IMR-90 (cell line): ENCODE results near the gene AGAP1. TPM values are rescaled to one million over a fixed set of nuclear protein-coding genes. Genes with fewer than 3 reads are reported as not detected.

Experiments used
- ATAC-seq: fragments of 200-7000 bp; cut with Tn5 transposase; 2 replicates; pipeline ENCODE4 v1.9.1; 2020; ENCODE audit warnings: low read depth, mild to moderate bottlenecking, moderate library complexity
- BruUV-seq: library from RNA; stranded (reverse); fragments of 400-500 nt; replicated peaks from 2 replicates; lab custom pipeline; 2021; lab: Mats Ljungman, UMichigan
- CTCF ChIA-PET: fragments of 300-600 bp; formaldehyde crosslinking; extraction: SDS; loops from one replicate; lab custom pipeline; 2021; ENCODE audit warnings: antibody characterized with exemption; lab: Yijun Ruan, JAX
- POLR2A ChIA-PET: fragments of 300-600 bp; sonication (Branson Sonifier 250); formaldehyde crosslinking; loops from one replicate; lab custom pipeline; 2022; ENCODE audit warnings: antibody characterized with exemption; ENCODE audit not compliant: unreplicated experiment; lab: Charles Lee
- DNase-seq: peaks from one replicate; pipeline ENCODE4 v3.0.0; 2013
- H2AFZ ChIP-seq: replicated peaks from 2 replicates; pipeline ENCODE3; 2013; ENCODE audit warnings: low read length, mild to moderate bottlenecking; ENCODE audit not compliant: poor library complexity
- H2AK5ac ChIP-seq: 2 replicates; pipeline ENCODE4 v1.6.1; 2013; ENCODE audit warnings: low read depth, low read length, inconsistent platforms
- H2AK9ac ChIP-seq: replicated peaks from 2 replicates; pipeline ENCODE3; 2013; ENCODE audit warnings: mild to moderate bottlenecking, low read depth, low read length, moderate library complexity; ENCODE audit not compliant: poor library complexity
- H2BK120ac ChIP-seq: 2 replicates; pipeline ENCODE4 v1.6.1; 2013; ENCODE audit warnings: low read depth, low read length, inconsistent platforms
- H2BK15ac ChIP-seq: 3 replicates; pipeline ENCODE4 v1.6.1; 2013; ENCODE audit warnings: low read depth, low read length, inconsistent platforms
- H2BK20ac ChIP-seq: 2 replicates; pipeline ENCODE4 v1.6.1; 2013; ENCODE audit warnings: low read depth, mild to moderate bottlenecking, inconsistent platforms, low read length, moderate library complexity
- H2BK5ac ChIP-seq: 2 replicates; pipeline ENCODE4 v1.6.1; 2013; ENCODE audit warnings: mild to moderate bottlenecking, low read depth, low read length, inconsistent platforms; ENCODE audit not compliant: poor library complexity, severe bottlenecking
- H3K14ac ChIP-seq: replicated peaks from 2 replicates; pipeline ENCODE4 v1.6.1; 2013; ENCODE audit warnings: low read depth, low read length, inconsistent platforms
- H3K18ac ChIP-seq: 2 replicates; pipeline ENCODE4 v1.6.1; 2013; ENCODE audit warnings: low read depth, low read length, control low read depth
- H3K23ac ChIP-seq: 2 replicates; pipeline ENCODE4 v1.6.1; 2013; ENCODE audit warnings: low read depth, low read length, inconsistent platforms
- H3K27ac ChIP-seq: 2 replicates; pipeline ENCODE4 v1.5.1; 2013; ENCODE audit warnings: mild to moderate bottlenecking, control low read depth, low read length; ENCODE audit not compliant: insufficient read depth
- H3K27me3 ChIP-seq: 2 replicates; pipeline ENCODE4 v1.6.1; 2013; ENCODE audit warnings: low read length; ENCODE audit not compliant: control insufficient read depth, insufficient read depth
- H3K36me3 ChIP-seq: 2 replicates; pipeline ENCODE4 v1.6.1; 2013; ENCODE audit warnings: low read length, mixed read lengths; ENCODE audit not compliant: control insufficient read depth, insufficient read depth
- H3K4ac ChIP-seq: 2 replicates; pipeline ENCODE4 v1.6.1; 2013; ENCODE audit warnings: low read depth, low read length, inconsistent platforms
- H3K4me1 ChIP-seq: 2 replicates; pipeline ENCODE4 v1.6.1; 2013; ENCODE audit warnings: low read length, mixed read lengths; ENCODE audit not compliant: control insufficient read depth, insufficient read depth
- H3K4me2 ChIP-seq: 2 replicates; pipeline ENCODE4 v1.6.1; 2013; ENCODE audit warnings: low read depth, mild to moderate bottlenecking, control low read depth, low read length, moderate library complexity
- H3K4me3 ChIP-seq: 2 replicates; pipeline ENCODE4 v1.5.1; 2013; ENCODE audit warnings: low read depth, mild to moderate bottlenecking, control low read depth, low read length, moderate library complexity; ENCODE audit not compliant: insufficient read depth
- H3K56ac ChIP-seq: 2 replicates; pipeline ENCODE4 v1.6.1; 2013; ENCODE audit warnings: low read length, inconsistent platforms; ENCODE audit not compliant: insufficient read depth; ENCODE audit errors: extremely low read depth
- H3K79me1 ChIP-seq, 2 experiments: 2 replicates each; pipeline ENCODE4 v1.6.1; 2013; ENCODE audit warnings: low read length in 2 of 2, inconsistent platforms in 1 of 2, low read depth in 1 of 2
- H3K9ac ChIP-seq: 2 replicates; pipeline ENCODE4 v1.6.1; 2013; ENCODE audit warnings: low read depth, low read length, control low read depth
- H3K9me1 ChIP-seq: 2 replicates; pipeline ENCODE4 v1.6.1; 2013; ENCODE audit warnings: low read length, inconsistent platforms; ENCODE audit not compliant: insufficient read depth
- H3K9me3 ChIP-seq: 2 replicates; pipeline ENCODE4 v1.6.1; 2013; ENCODE audit warnings: low read length; ENCODE audit not compliant: control insufficient read depth, insufficient read depth
- H4K20me1 ChIP-seq: 2 replicates; pipeline ENCODE4 v1.6.1; 2013; ENCODE audit warnings: low read length, inconsistent platforms; ENCODE audit not compliant: insufficient read depth
- H4K5ac ChIP-seq: 2 replicates; pipeline ENCODE4 v1.6.1; 2013; ENCODE audit warnings: mild to moderate bottlenecking, low read depth, low read length, control low read depth
- H4K8ac ChIP-seq, 2 experiments: 2 replicates each; pipeline ENCODE4 v1.6.1; 2013; ENCODE audit warnings: low read depth in 2 of 2, low read length in 2 of 2, control low read depth in 1 of 2, inconsistent platforms in 1 of 2
- H4K91ac ChIP-seq: 2 replicates; pipeline ENCODE4 v1.6.1; 2013; ENCODE audit warnings: low read depth, low read length, inconsistent platforms; ENCODE audit not compliant: insufficient read depth
- FOS ChIP-seq: fragments of 150-350 bp; IDR thresholded peaks from 2 replicates; pipeline ENCODE4 v1.6.1; 2016; ENCODE audit warnings: low read depth, low read length
- WGBS, 2 experiments: methylation state at CpG; one replicate each; pipeline versions ENCODE4 v1.1.5 to v1.1.7; 2013; ENCODE audit warnings: missing lambda C conversion rate in 2 of 2; ENCODE audit not compliant: insufficient read length in 1 of 2; ENCODE audit errors: extremely low coverage in 2 of 2; 5-methylcytosine and 5-hydroxymethylcytosine counted together
- dilution Hi-C: fragments of 300-500 bp; cut with HindIII; formaldehyde crosslinking; loops from one replicate; pipeline ENCODE4 v1.14.3; 2018; ENCODE audit warnings: low sequenced_read_pairs; ENCODE audit not compliant: unreplicated experiment
- in situ Hi-C: fragments of 300-500 bp; cut with MboI; formaldehyde crosslinking; loops from 3 replicates; pipeline ENCODE4 v1.14.3; 2019; ENCODE audit warnings: low sequenced_read_pairs, inconsistent platforms, mixed read lengths
- intact Hi-C: fragments of 100-400 bp; cut with micrococcal nuclease; formaldehyde crosslinking; loops from 2 replicates; pipeline ENCODE4 v1.10.0; 2022
- polyA plus RNA-seq, 3 experiments: library from polyadenylated mRNA; depleted of rRNA; stranded (reverse); fragments of >200 nt; gene quantifications; 2 replicates each; pipeline ENCODE4 v1.2.3, GENCODE V29; 2012; ENCODE audit warnings: low replicate concordance in 1 of 3
- total RNA-seq: library from RNA; depleted of rRNA; stranded (reverse); fragments of >200 nt; gene quantifications from 2 replicates; pipeline ENCODE4 v1.2.3, GENCODE V29; 2012

The AGAP1 gene
- total and polyA plus RNA-seq, 2 of the 4 experiments (the other 2 are of a cell fraction): 15.1 to 16.4 TPM

- DNase-seq (no peak), ATAC-seq (no peak)
- no peak overlapping the region for H3K18ac ChIP-seq
- H4K20me1 ChIP-seq: no peaks in the 10 kb centered on the region; the same call in 1 of the 2 replicates
- H3K4me1 ChIP-seq: no peaks in the 10 kb centered on the region
- H3K27ac ChIP-seq: no peak overlapping the region
- no peak overlapping the region for H3K23ac ChIP-seq
- H2BK120ac ChIP-seq: no peak overlapping the region
- no peak overlapping the region for H4K91ac ChIP-seq
- no peak overlapping the region for H2BK5ac ChIP-seq
- ChIA-PET CTCF (no interaction called here), POLR2A (no interaction called here)
- H4K8ac ChIP-seq: no peak overlapping the region
- H3K14ac ChIP-seq: no peak overlapping the region
- no peak overlapping the region for H3K9ac ChIP-seq
- H3K36me3 ChIP-seq: peaks cover 4% of the 10 kb centered on the region; the same call in 1 of the 2 replicates
- H3K4me2 ChIP-seq: no peak overlapping the region
- no peak overlapping the region for H3K4me3 ChIP-seq
- no peaks in the 10 kb centered on the region; a peak in 1 of 4 replicates for H3K79me1 ChIP-seq
- no TSS peak for BruUV-seq
- H3K27me3 ChIP-seq: no peaks in the 10 kb centered on the region
- 98% methylated on average over 8 of the region's 27 CpGs; no CpG with 5 or more reads in 1 of the 2 experiments for WGBS, 2 experiments
- TF ChIP-seq FOS: no peak
- no peak overlapping the region for H2AK5ac ChIP-seq
- H2AK9ac ChIP-seq: no peak overlapping the region
- no peak overlapping the region for H2BK20ac ChIP-seq
- H3K9me1 ChIP-seq: peaks cover 7% of the 10 kb centered on the region
- no peak overlapping the region for H3K4ac ChIP-seq
- dilution Hi-C loops: no loop called here
- H4K5ac ChIP-seq: no peak overlapping the region
- intact Hi-C loops: no loop called here
- no peaks in the 10 kb centered on the region; the same call in 1 of the 2 replicates for H3K9me3 ChIP-seq
- no peak overlapping the region for H3K56ac ChIP-seq
- peak overlapping the region; percentile 2 for H2AFZ ChIP-seq
- in situ Hi-C loops: no loop called here
- H2BK15ac ChIP-seq: no peak overlapping the region
These were observed 399.4 kb downstream of the AGAP1 start for GRCh38 chr2:235893129-235893698.
